ENCODE data around the gene COL27A1. TPM values are rescaled to one million over a fixed set of nuclear protein-coding genes. Genes with fewer than 3 reads are reported as not detected.

COL27A1 gene
- total RNA-seq, 1 experiment from 2014 or later, result 20.1 TPM

- intact Hi-C loops (cut with micrococcal nuclease; ENCODE audit: unreplicated experiment), result no loop called here
- TF ChIP-seq CTCF (IDR thresholded peaks at IDR 0.05; ENCODE audit: unreplicated experiment), result no peak
- H3K27ac Mint-ChIP-seq (ENCODE audit: unreplicated experiment), result no peak overlapping the region
- H3K36me3 Mint-ChIP-seq (ENCODE audit: insufficient read depth, unreplicated experiment), result no peaks in the 10 kb centered on the region
- CTCF ChIA-PET, result interaction anchor here (0.7 kb wide), 2 partner anchors 390 to 752 kb away, joined by 4 to 5 read pairs; no protein-coding TSS in a partner anchor
- H3K9me3 Mint-ChIP-seq (ENCODE audit: low read depth, unreplicated experiment), result no peaks in the 10 kb centered on the region
- no TSS peak for BruUV-seq (replicated peaks)
- no peak overlapping the region for H3K4me3 Mint-ChIP-seq (ENCODE audit: low read depth, unreplicated experiment)
- H3K4me1 Mint-ChIP-seq (ENCODE audit: low read depth, unreplicated experiment), result no peaks in the 10 kb centered on the region
- no peak for DNase-seq
- no peaks in the 10 kb centered on the region for H3K27me3 Mint-ChIP-seq (ENCODE audit: unreplicated experiment)
Observed at GRCh38 chr9:114335745-114336144, 180.4 kb downstream of the COL27A1 start.

GRCh38 chr9:114336157-114336556 lies 180.8 kb downstream of the COL27A1 start:
- CTCF ChIA-PET, result no interaction called here
- BruUV-seq (replicated peaks), result no TSS peak
- no peak overlapping the region for H3K4me3 Mint-ChIP-seq (ENCODE audit: low read depth, unreplicated experiment)
- TF ChIP-seq CTCF (IDR thresholded peaks at IDR 0.05; ENCODE audit: unreplicated experiment), result no peak
- no peaks in the 10 kb centered on the region for H3K36me3 Mint-ChIP-seq (ENCODE audit: insufficient read depth, unreplicated experiment)
- intact Hi-C loops (cut with micrococcal nuclease; ENCODE audit: unreplicated experiment), result no loop called here
- H3K27me3 Mint-ChIP-seq (ENCODE audit: unreplicated experiment), result no peaks in the 10 kb centered on the region
- no peaks in the 10 kb centered on the region for H3K9me3 Mint-ChIP-seq (ENCODE audit: low read depth, unreplicated experiment)
- DNase-seq, result no peak
- no peaks in the 10 kb centered on the region for H3K4me1 Mint-ChIP-seq (ENCODE audit: low read depth, unreplicated experiment)
- H3K27ac Mint-ChIP-seq (ENCODE audit: unreplicated experiment), result no peak overlapping the region

- intact Hi-C loops (cut with micrococcal nuclease; ENCODE audit: unreplicated experiment), result no loop called here
- CTCF ChIA-PET, result no interaction called here
- H3K27me3 Mint-ChIP-seq (ENCODE audit: unreplicated experiment), result no peaks in the 10 kb centered on the region
Observed at GRCh38 chr9:114336699-114337395, 181.5 kb downstream of the COL27A1 start.

GRCh38 chr9:114338187-114338586 lies 182.8 kb downstream of the COL27A1 start:
- Mint-ChIP-seq H3K4me3 (ENCODE audit: low read depth, unreplicated experiment) (no peak overlapping the region), H3K27ac (ENCODE audit: unreplicated experiment) (no peak overlapping the region), H3K27me3 (ENCODE audit: unreplicated experiment) (no peaks in the 10 kb centered on the region), H3K9me3 (ENCODE audit: low read depth, unreplicated experiment) (no peaks in the 10 kb centered on the region), H3K36me3 (ENCODE audit: insufficient read depth, unreplicated experiment) (no peaks in the 10 kb centered on the region), H3K4me1 (ENCODE audit: low read depth, unreplicated experiment) (no peaks in the 10 kb centered on the region)
- BruUV-seq (replicated peaks), result no TSS peak
- intact Hi-C loops (cut with micrococcal nuclease; ENCODE audit: unreplicated experiment), result no loop called here
- DNase-seq, result no peak
- TF ChIP-seq CTCF (IDR thresholded peaks at IDR 0.05; ENCODE audit: unreplicated experiment), result no peak
- CTCF ChIA-PET, result no interaction called here

More at GRCh38 chr9:114336699-114337395, 181.5 kb downstream of the COL27A1 start:
- H3K9me3 Mint-ChIP-seq (ENCODE audit: low read depth, unreplicated experiment), result no peaks in the 10 kb centered on the region
- no peaks in the 10 kb centered on the region for H3K4me1 Mint-ChIP-seq (ENCODE audit: low read depth, unreplicated experiment)
- no peak for TF ChIP-seq CTCF (IDR thresholded peaks at IDR 0.05; ENCODE audit: unreplicated experiment)
- H3K4me3 Mint-ChIP-seq (ENCODE audit: low read depth, unreplicated experiment), result no peak overlapping the region
- no peak for DNase-seq
- no peaks in the 10 kb centered on the region for H3K36me3 Mint-ChIP-seq (ENCODE audit: insufficient read depth, unreplicated experiment)
- no peak overlapping the region for H3K27ac Mint-ChIP-seq (ENCODE audit: unreplicated experiment)
- no TSS peak for BruUV-seq (replicated peaks)
